Breast epithelium (tissue), 3 donors: Measurements from ENCODE around the gene GLO1.

Source experiments
- POLR2A ChIP-seq: fragments of 450-650 bp; IDR thresholded peaks from one replicate; pipeline ENCODE4 v1.6.1; 2016; ENCODE audit warnings: antibody characterized with exemption, mild to moderate bottlenecking, moderate library complexity
- TF ChIP-seq, protein P1 (sequence below), 3 donors: fragments of 450-650 bp; IDR thresholded peaks; one replicate each; pipeline ENCODE4 v1.5.1; 2016 to 2017; ENCODE audit warnings: antibody characterized with exemption in 3 of 3, mild to moderate bottlenecking in 3 of 3, moderate library complexity in 3 of 3

GRCh38 chr6:38681850-38682249 is 21.1 kb downstream of the GLO1 start:
- TF ChIP-seq, protein P1, sequence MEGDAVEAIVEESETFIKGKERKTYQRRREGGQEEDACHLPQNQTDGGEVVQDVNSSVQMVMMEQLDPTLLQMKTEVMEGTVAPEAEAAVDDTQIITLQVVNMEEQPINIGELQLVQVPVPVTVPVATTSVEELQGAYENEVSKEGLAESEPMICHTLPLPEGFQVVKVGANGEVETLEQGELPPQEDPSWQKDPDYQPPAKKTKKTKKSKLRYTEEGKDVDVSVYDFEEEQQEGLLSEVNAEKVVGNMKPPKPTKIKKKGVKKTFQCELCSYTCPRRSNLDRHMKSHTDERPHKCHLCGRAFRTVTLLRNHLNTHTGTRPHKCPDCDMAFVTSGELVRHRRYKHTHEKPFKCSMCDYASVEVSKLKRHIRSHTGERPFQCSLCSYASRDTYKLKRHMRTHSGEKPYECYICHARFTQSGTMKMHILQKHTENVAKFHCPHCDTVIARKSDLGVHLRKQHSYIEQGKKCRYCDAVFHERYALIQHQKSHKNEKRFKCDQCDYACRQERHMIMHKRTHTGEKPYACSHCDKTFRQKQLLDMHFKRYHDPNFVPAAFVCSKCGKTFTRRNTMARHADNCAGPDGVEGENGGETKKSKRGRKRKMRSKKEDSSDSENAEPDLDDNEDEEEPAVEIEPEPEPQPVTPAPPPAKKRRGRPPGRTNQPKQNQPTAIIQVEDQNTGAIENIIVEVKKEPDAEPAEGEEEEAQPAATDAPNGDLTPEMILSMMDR (IDR thresholded peaks at IDR 0.05) = no peak
- TF ChIP-seq POLR2A = no peak
